Renal cortical epithelial cell (primary cell): ENCODE measurements around the gene HCAR3. TPM values are rescaled to one million over a fixed set of nuclear protein-coding genes. Genes with fewer than 3 reads are reported as not detected.

Experiments
- DNase-seq: peaks from one replicate; pipeline ENCODE4 v3.0.0-alpha.2; 2011; ENCODE audit warnings: low read depth
- total RNA-seq: library from RNA; depleted of rRNA; stranded (reverse); fragments of >200 nt; gene quantifications from 2 replicates; pipeline ENCODE4 v1.2.3, GENCODE V29; 2014

Gene HCAR3
- total RNA-seq, 1 donor from 2014 or later = not detected

- peak; percentile 59 for DNase-seq
Observed at GRCh38 chr12:122669397-122670070, 47.1 kb downstream of the HCAR3 start.

GRCh38 chr12:122668268-122668667 is 48.3 kb downstream of the HCAR3 start:
- DNase-seq = no peak

- no peak for DNase-seq
Observed at GRCh38 chr12:122665759-122666158, 50.9 kb downstream of the HCAR3 start.

- no peak for DNase-seq
Observed at GRCh38 chr12:122665349-122665748, 51.3 kb downstream of the HCAR3 start.

Other genes starting within 250 kb of the HCAR3 start
- gene ZCCHC8, start 215.9 kb downstream of the HCAR3 start, total RNA-seq = 16.5 and 27.2 TPM in 2 replicates
- gene RSRC2, start 189.9 kb downstream of the HCAR3 start, total RNA-seq = 30.4 and 66.5 TPM in 2 replicates
- 11.8 and 26.2 TPM in 2 replicates for gene KNTC1, start 189.6 kb downstream of the HCAR3 start, total RNA-seq
- gene HCAR2, start 13.5 kb downstream of the HCAR3 start, total RNA-seq = under 0.01 TPM in 1 of 2 replicates, not detected in the other
- 0.60 and 0.87 TPM in 2 replicates for gene HCAR1, start 14.0 kb upstream of the HCAR3 start, total RNA-seq
- gene DENR, start 36.0 kb upstream of the HCAR3 start, total RNA-seq = 46.7 and 64.9 TPM in 2 replicates
- gene CCDC62, start 57.8 kb upstream of the HCAR3 start, total RNA-seq = 0.65 and 1.2 TPM in 2 replicates
- gene HIP1R, start 118.6 kb upstream of the HCAR3 start, total RNA-seq = 90.6 and 93.9 TPM in 2 replicates
- 14.1 and 25.8 TPM in 2 replicates for gene VPS37B, start 179.3 kb upstream of the HCAR3 start, total RNA-seq
- gene ABCB9, start 249.7 kb upstream of the HCAR3 start, total RNA-seq = 3.0 and 6.5 TPM in 2 replicates